Mucosa of gallbladder (tissue), 1 donor: ENCODE data around the gene TNFRSF9. TPM values are rescaled to one million over a fixed set of nuclear protein-coding genes. Genes with fewer than 3 reads are reported as not detected.
"Not testable (repeated sequence)": the region's sequence is repeated elsewhere in the genome, so short reads cannot be mapped to it uniquely, and the experiment has no call there.

Source experiments
- DNase-seq: peaks from one replicate; pipeline ENCODE4 v3.0.0-alpha.2; 2020; ENCODE audit warnings: low spot score
- total RNA-seq: library from RNA; stranded (reverse); gene quantifications from one replicate; pipeline ENCODE4 v1.2.1, GENCODE V29; 2021
- donor health status: DM: no; HTN: no; CAD: no.

TNFRSF9 gene
- 0.35 TPM for total RNA-seq

- no peak for DNase-seq
Observed at GRCh38 chr1:7940745-7941436, at the start of gene TNFRSF9. Gene TNFRSF9, minus strand, starts transcription at chr1:7940839. Its CDS starts 845 bp downstream, at chr1:7939994.

DNA sequence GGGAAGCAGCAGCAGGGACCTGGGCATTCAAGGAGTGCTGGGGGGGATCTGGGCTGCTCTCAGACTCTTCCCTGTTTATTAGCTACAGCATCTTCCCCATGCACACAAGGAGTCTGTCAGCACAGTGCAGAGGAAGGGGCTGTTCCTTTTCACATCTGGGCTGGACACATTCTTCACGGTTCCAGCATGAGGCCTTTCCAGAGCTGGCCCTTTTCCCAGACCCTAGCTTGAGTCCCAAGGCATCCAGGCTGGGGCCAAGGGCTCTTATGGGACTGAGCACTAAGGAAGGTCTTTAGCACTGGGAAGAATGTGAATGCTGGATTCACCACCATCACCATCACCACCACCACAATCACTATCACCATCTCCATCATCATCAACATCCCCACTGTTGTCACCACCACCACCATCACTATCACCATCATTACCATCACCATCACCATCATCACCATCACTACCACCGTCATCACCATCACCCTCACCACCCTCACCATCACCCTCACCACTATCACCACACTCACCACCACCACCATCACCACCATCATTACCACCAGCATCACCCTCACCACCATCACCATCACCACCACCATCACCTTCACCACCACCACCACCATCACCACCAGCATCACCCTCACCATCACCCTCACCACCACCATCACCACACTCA is 49.3 kb upstream of the TNFRSF9 start:
- DNase-seq: no peak

- DNase-seq: no peak
Observed at GRCh38 chr1:7988576-7988975, 47.9 kb upstream of the TNFRSF9 start.

DNA sequence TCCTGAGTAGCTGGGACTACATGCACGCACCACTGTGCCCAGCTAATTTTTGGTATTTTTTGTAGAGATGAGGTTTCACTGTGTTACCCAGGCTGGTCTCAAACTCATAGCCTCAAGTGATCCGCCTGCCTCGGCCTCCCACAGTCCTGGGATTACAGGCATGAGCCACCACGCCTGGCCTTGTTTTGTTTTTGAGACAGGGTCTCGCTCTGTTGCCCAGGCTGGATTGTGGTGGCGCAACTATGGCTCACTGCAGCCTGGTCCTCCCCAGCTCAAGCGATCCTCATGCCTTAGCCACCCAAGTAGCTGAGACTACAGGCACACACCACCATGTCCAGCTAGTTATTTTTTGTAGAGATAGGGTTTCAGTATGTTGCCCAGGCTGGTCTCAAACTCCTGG is 46.9 kb upstream of the TNFRSF9 start:
- DNase-seq: no peak

- no peak for DNase-seq
Observed at GRCh38 chr1:7985851-7986612, 45.4 kb upstream of the TNFRSF9 start.

- no peak for DNase-seq
Observed at GRCh38 chr1:7984811-7985210, 44.2 kb upstream of the TNFRSF9 start.

- no peak for DNase-seq
Observed at GRCh38 chr1:7983086-7983778, 42.6 kb upstream of the TNFRSF9 start.

DNA sequence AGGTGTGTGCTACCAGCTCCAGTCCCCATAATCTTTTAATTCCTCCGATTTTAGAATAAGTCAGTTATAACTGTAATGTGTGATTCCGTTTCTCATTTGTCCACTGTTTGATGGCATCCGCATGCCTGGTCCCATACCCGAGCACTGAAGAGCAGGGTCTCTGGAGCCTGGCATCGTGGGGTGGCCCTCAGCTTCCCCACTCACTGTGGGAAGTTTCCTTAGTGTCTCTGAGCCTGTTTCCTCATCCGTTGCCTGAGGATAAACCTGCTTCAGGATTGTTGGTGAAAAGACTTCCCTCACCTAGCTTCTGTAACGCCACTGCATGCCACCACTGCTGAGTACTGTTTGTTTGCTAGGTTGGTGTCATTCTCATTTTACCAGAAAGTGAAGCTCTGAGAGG is 40.3 kb upstream of the TNFRSF9 start:
- no peak for DNase-seq

GRCh38 chr1:7975212-7975865 is 34.7 kb upstream of the TNFRSF9 start:
- peak; percentile 73 for DNase-seq

GRCh38 chr1:7973086-7973485 is 32.4 kb upstream of the TNFRSF9 start:
- no peak for DNase-seq

- DNase-seq: no peak
Observed at GRCh38 chr1:7972285-7972684, 31.6 kb upstream of the TNFRSF9 start.

- DNase-seq: no peak
Observed at GRCh38 chr1:7971024-7971423, 30.4 kb upstream of the TNFRSF9 start.

GRCh38 chr1:7970246-7970645 is 29.6 kb upstream of the TNFRSF9 start:
- DNase-seq: no peak

DNA sequence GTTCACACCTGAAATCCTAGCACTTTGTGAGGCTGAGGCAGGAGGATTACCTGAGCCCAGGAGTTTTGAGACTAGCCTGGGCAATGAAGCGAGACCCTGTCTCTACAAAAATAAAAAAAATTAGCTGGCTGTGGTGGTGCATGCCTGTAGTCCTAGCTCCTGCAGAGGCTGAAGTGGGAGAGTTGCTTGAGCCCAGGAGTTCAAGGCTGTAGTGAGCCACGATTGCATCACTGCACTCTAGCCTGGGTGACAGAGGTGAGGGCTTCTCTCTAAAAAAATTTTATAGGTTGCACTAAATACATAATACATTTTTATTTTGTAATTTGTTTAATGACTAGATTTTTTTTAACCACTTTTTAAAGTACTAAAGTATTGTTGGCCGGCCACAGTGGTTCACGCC is 27.0 kb upstream of the TNFRSF9 start:
- no peak for DNase-seq

GRCh38 chr1:7967196-7967595 is 26.6 kb upstream of the TNFRSF9 start:
- no peak for DNase-seq

DNA sequence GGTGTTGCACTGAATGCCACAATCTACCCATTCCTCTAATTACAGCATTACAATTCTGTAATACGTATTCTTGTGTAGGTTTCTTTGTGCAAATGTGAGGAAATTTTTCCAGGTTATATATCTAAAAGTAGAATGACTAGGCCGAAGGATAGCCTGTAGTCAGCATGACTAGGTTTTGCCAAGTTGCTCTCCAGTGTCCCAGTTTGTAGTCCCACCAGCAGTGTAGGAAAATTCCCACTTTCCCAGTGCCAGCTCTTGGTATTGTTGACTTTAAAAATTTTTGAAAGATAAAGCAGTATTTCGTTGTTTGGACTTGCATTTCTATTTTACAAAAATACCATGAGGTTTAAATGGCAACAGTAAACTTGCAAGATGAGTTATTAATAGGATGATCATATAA is 23.8 kb upstream of the TNFRSF9 start:
- DNase-seq: no peak

DNA sequence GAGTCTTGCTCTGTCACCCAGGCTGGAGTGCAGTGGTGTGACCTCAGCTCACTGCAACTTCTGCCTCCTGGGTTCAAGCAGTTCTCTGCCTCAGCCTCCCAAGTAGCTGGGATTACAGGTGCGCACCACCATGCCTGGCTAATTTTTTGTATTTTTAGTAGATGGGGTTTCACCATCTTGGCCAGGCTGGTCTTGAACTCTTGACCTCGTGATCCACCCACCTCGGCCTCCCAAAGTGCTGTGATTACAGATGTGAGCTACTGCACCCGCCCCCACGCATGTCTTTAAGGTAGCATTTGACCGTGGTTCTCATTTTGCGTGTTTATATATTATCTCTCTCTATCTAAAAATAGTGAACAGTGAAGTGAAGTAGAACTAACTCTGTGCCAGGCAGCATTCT is 23.2 kb upstream of the TNFRSF9 start:
- not testable (repeated sequence) for DNase-seq

GRCh38 chr1:7963378-7963730 is 22.7 kb upstream of the TNFRSF9 start:
- not testable (repeated sequence) for DNase-seq

DNA sequence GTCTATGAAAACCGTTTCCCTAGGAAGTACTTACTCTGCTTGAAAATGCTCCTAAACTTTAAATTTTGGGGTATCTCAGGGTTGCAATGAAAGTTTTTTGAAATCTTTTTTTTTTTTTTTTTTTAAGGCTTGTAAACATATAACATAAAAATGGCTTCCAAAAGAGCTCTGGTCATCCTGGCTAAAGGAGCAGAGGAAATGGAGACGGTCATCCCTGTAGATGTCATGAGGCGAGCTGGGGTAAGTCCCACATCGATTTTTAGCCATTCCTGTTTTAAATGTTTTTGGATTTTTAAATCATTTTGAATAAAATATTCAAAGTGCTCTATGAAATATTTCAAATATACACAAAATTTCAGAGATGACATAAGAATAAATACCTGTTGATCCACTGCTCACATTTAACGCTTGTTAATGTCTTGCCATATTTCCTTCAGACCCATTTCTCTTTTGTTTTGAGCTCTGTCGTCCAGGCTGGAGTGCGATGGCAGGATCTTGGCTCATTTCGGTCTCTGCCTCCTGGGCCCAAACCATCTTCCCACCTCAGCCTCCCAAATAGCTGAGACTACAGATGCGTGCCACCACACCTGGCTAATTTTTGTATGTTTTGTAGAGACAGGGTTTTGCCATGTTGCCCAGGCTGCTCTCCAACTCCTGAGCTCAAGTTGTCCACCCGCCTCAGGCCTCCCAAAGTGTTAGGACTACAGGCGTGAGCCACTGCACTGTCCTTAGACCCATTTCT is 22.2 kb upstream of the TNFRSF9 start:
- DNase-seq: no peak

DNA sequence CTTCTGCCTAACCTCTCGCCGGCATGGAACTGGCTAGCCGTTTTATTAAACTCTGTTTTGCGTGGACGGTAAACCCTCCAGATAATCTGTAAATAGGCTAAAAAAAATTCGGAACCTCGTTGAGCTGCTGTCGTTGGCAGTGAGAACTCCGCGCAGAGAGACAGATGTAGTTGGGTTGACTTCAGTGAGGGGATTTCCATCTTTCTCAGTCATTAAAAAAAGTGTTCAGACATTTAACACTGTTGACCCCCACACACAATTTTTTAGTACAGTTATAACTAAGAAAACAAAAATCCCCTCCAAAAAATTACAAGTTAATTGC is 21.3 kb upstream of the TNFRSF9 start:
- no peak for DNase-seq
